ENCODE measurements around the gene PTPRT. TPM values are rescaled to one million over a fixed set of nuclear protein-coding genes. Genes with fewer than 3 reads are reported as not detected.

Gene PTPRT
- total RNA-seq, 1 donor from 2014 or later: not detected

GRCh38 chr20:42046371-42047085 is 1143.2 kb downstream of the PTPRT start:
- DNase-seq (ENCODE audit: low read depth): no peak

- DNase-seq (ENCODE audit: low read depth): no peak
These were observed 1145.8 kb downstream of the PTPRT start for GRCh38 chr20:42043921-42044320.

- no peak for DNase-seq (ENCODE audit: low read depth)
These were observed 1148.6 kb downstream of the PTPRT start for GRCh38 chr20:42041000-42041565.

GRCh38 chr20:42027746-42028268 is 1161.9 kb downstream of the PTPRT start:
- DNase-seq (ENCODE audit: low read depth): no peak

GRCh38 chr20:42026599-42026998 is 1163.1 kb downstream of the PTPRT start:
- no peak for DNase-seq (ENCODE audit: low read depth)

- no peak for DNase-seq (ENCODE audit: low read depth)
These were observed 1165.1 kb downstream of the PTPRT start for GRCh38 chr20:42024653-42025052.
